Suprapubic skin (tissue), 4 donors: Measurements from ENCODE around the gene DHTKD1. TPM values are rescaled to one million over a fixed set of nuclear protein-coding genes. Genes with fewer than 3 reads are reported as not detected.

Experiments used
- DNase-seq, 2 donors: peaks; one replicate each; pipeline ENCODE4 v3.0.0-alpha.2; 2019; ENCODE audit warnings: low spot score in 2 of 2
- H3K27ac ChIP-seq: fragments of 200-600 bp; sonication (generic); one replicate; pipeline ENCODE4 v1.5.1; 2019
- H3K27me3 ChIP-seq: fragments of 200-600 bp; sonication (generic); one replicate; pipeline ENCODE4 v1.5.1; 2019
- H3K36me3 ChIP-seq: fragments of 200-600 bp; sonication (generic); one replicate; pipeline ENCODE4 v1.5.1; 2019
- H3K4me1 ChIP-seq: fragments of 200-600 bp; sonication (generic); one replicate; pipeline ENCODE4 v1.5.1; 2019
- H3K4me3 ChIP-seq: fragments of 200-600 bp; sonication (generic); one replicate; pipeline ENCODE4 v1.5.1; 2019; ENCODE audit warnings: mild to moderate bottlenecking
- H3K9me3 ChIP-seq: fragments of 200-600 bp; sonication (generic); one replicate; pipeline ENCODE4 v1.5.1; 2019
- CTCF ChIP-seq, 2 donors: fragments of 200-600 bp in 1 of 2; fragments of 450-650 bp in 1 of 2; sonication (generic) in 1 of 2; IDR thresholded peaks; one replicate each; pipeline ENCODE4 v1.5.1; 2016 to 2019; ENCODE audit warnings: antibody characterized with exemption in 2 of 2, mild to moderate bottlenecking in 1 of 2, moderate library complexity in 1 of 2
- EP300 ChIP-seq: sonication (generic); formaldehyde crosslinking; IDR thresholded peaks from one replicate; pipeline ENCODE4 v1.6.1; 2017; ENCODE audit warnings: antibody characterized with exemption
- POLR2A ChIP-seq, 2 donors: fragments of 450-650 bp; IDR thresholded peaks; one replicate each; pipeline ENCODE4 v1.6.1; 2017; ENCODE audit warnings: antibody characterized with exemption in 2 of 2, mild to moderate bottlenecking in 2 of 2, moderate library complexity in 2 of 2
- POLR2AphosphoS5 ChIP-seq, 3 donors: sonication (generic); formaldehyde crosslinking; IDR thresholded peaks; one replicate each; pipeline ENCODE4 v1.6.1; 2017; ENCODE audit warnings: antibody characterized with exemption in 3 of 3
- WGBS: methylation state at CpG from one replicate; pipeline ENCODE4 v1.1.5; 2018; 5-methylcytosine and 5-hydroxymethylcytosine counted together
- total RNA-seq, 4 donors: library from RNA; depleted of rRNA; stranded (reverse); fragments of >200 nt; gene quantifications; one replicate each; pipeline ENCODE4 v1.1.0, GENCODE V29; 2016

DHTKD1 gene
- total RNA-seq, 4 donors from 2014 or later, result 9.1 to 21.2 (median 18.3) TPM

DNA sequence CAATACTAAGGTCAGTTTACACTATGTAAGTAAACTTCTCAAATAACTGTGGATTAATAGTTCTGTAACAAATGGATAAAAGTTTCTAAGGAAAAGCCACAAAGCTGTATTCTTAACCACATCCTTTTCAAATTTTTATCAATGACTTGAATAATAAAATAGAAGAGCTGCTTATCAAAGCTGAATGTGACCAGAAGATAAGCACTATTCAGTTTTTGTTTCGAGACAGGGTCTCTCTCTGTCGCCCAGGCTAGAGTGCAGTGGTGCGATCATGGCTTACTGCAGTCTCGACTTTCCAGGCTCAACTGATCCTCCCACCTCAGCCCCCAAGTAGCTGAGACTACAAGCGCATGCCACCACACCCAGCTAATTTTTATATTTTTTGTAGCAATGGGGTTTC is 43.2 kb upstream of the DHTKD1 start:
- peaks cover 9% of the 10 kb centered on the region for H3K4me1 ChIP-seq
- H3K27me3 ChIP-seq, result no peaks in the 10 kb centered on the region
- H3K36me3 ChIP-seq, result peaks cover 19% of the 10 kb centered on the region
- TF ChIP-seq POLR2A (IDR thresholded peaks at IDR 0.05), result no peak
- no peak for TF ChIP-seq CTCF (IDR thresholded peaks at IDR 0.05)
- no peak for TF ChIP-seq EP300
- no peak for TF ChIP-seq POLR2AphosphoS5 (IDR thresholded peaks at IDR 0.05)
- 95% methylated on average over 5 of the region's 5 CpGs for WGBS
- no peaks in the 10 kb centered on the region for H3K9me3 ChIP-seq
- no peak for DNase-seq
- H3K4me3 ChIP-seq, result no peak overlapping the region
- no peak overlapping the region for H3K27ac ChIP-seq

DNA sequence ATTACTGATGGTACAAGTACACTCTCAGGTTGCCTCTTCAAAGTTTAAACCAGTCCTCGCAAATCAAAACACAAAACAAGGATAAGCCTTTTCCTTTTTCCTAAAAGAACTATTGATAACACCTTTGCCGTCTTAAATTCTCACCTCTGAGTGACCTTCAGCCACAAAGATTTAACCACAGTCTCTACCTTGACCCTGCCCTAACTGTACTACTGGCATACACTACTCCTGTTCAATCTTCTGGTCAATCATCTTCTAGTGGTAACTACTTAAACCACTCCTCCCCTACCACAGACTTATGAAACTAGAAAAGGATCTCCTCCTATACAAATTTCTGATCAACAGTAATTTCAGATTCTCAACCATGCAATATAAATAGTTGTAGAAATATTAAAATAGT is 41.2 kb upstream of the DHTKD1 start:
- Histone ChIP-seq H3K36me3 (peaks cover 25% of the 10 kb centered on the region), H3K27me3 (no peaks in the 10 kb centered on the region), H3K4me1 (peaks cover 5% of the 10 kb centered on the region), H3K4me3 (no peak overlapping the region), H3K9me3 (no peaks in the 10 kb centered on the region), H3K27ac (no peak overlapping the region)
- no peak for TF ChIP-seq EP300
- no peak for TF ChIP-seq CTCF (IDR thresholded peaks at IDR 0.05)
- TF ChIP-seq POLR2A (IDR thresholded peaks at IDR 0.05), result no peak
- no peak for TF ChIP-seq POLR2AphosphoS5 (IDR thresholded peaks at IDR 0.05)
- DNase-seq, result no peak
- 91% methylated on average over 2 of the region's 2 CpGs for WGBS

- no peaks in the 10 kb centered on the region for H3K4me1 ChIP-seq
- WGBS, result 94% methylated on average over 4 of the region's 4 CpGs
- H3K36me3 ChIP-seq, result peaks cover 50% of the 10 kb centered on the region
- no peak for DNase-seq
- H3K27me3 ChIP-seq, result no peaks in the 10 kb centered on the region
- H3K4me3 ChIP-seq, result no peak overlapping the region
- no peak overlapping the region for H3K27ac ChIP-seq
- no peaks in the 10 kb centered on the region for H3K9me3 ChIP-seq
- TF ChIP-seq EP300, result no peak
- no peak for TF ChIP-seq POLR2A (IDR thresholded peaks at IDR 0.05)
- no peak for TF ChIP-seq POLR2AphosphoS5 (IDR thresholded peaks at IDR 0.05)
- TF ChIP-seq CTCF (IDR thresholded peaks at IDR 0.05), result no peak
Measured at GRCh38 chr10:12031404-12031803, 37.4 kb upstream of the DHTKD1 start.

DNA sequence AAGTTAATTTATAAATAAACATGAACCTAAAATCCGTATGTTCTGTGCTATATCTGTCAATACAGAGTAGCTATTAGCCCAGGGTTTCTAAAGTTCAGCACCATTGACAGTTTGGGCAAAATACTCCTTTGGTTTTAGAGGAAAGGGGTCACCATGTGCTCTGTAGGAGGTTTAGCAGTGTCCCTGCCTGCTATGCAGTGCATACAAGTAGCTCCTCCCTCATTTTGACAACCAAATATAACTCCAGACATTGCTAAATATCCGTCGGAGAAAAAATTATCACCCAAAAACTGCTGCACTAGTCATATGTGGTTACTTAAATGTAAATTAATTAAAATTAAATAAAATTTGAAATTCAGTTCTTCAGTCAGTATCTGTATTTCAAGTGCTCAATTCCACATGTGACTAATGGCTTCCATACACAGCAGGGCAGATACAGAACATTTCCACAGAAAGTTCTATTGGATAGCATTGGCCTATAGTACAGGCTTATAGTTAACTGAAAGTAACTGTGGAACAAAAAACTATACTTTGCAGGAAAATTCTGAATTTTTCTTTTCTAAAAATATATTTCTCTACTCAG is 32.6 kb upstream of the DHTKD1 start:
- no peak overlapping the region for H3K4me3 ChIP-seq
- WGBS, result 65% methylated on average over 3 of the region's 3 CpGs
- DNase-seq, result no peak
- H3K9me3 ChIP-seq, result no peaks in the 10 kb centered on the region
- peaks cover 35% of the 10 kb centered on the region for H3K36me3 ChIP-seq
- H3K27ac ChIP-seq, result no peak overlapping the region
- TF ChIP-seq EP300 (no peak), POLR2AphosphoS5 (IDR thresholded peaks at IDR 0.05) (no peak), CTCF (IDR thresholded peaks at IDR 0.05) (no peak), POLR2A (IDR thresholded peaks at IDR 0.05) (no peak)
- H3K4me1 ChIP-seq, result peaks cover 9% of the 10 kb centered on the region
- H3K27me3 ChIP-seq, result no peaks in the 10 kb centered on the region

DNA sequence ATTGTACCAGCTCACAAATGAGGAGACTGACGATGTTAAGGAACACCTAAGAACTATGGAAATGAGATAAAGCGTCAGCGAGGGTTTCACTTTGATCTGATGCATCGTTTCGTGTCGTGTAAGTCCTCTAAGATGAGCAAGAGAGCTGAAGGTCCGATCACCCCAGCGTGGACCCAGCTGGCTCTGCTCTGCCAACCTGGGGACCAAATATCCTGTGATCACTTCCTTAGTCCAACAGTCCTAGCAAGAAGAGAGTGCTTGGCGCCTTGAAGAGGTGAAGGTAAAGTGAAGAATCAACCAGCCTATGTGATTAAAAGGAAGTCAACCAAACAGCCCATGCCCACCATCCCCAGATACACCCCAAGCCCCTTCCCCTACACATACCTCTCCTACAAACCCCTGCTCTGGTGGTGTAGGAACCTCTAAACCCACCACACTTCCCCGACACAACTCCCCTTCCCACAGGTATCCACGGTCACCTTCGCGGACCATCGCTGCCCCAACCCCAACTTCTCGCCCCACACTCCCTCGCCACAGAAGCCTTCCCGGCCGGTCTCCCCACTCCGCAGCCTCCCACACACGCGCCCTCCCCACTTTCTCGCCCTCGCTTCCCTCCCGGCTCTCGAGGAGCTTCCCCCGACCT is 26.9 kb upstream of the DHTKD1 start:
- Histone ChIP-seq H3K36me3 (no peaks in the 10 kb centered on the region), H3K4me3 (peak overlapping the region; percentile 97), H3K9me3 (no peaks in the 10 kb centered on the region), H3K4me1 (peaks cover 20% of the 10 kb centered on the region), H3K27ac (peak overlapping the region; percentile 94), H3K27me3 (no peaks in the 10 kb centered on the region)
- peak in 1 of 2 donors; percentile 81 for DNase-seq
- under 1% methylated on average over 26 of the region's 26 CpGs for whole genome bisulfite sequencing
- TF ChIP-seq POLR2A (IDR thresholded peaks at IDR 0.05) (no peak), CTCF (IDR thresholded peaks at IDR 0.05) (no peak), EP300 (no peak), POLR2AphosphoS5 (IDR thresholded peaks at IDR 0.05) (no peak)
